Esophagus (tissue), 2 donors: ENCODE results near the gene ADAMTS19. TPM values are rescaled to one million over a fixed set of nuclear protein-coding genes. Genes with fewer than 3 reads are reported as not detected.

Source experiments
- H3K27ac ChIP-seq, 2 donors: one replicate each; pipeline ENCODE4 v1.5.1; 2013; ENCODE audit warnings: low read depth in 2 of 2, mild to moderate bottlenecking in 2 of 2, inconsistent platforms in 1 of 2, low read length in 1 of 2, moderate library complexity in 1 of 2
- H3K27me3 ChIP-seq, 2 donors: one replicate each; pipeline ENCODE4 v1.6.1; 2013; ENCODE audit warnings: low read length in 2 of 2, control low read depth in 1 of 2, mild to moderate bottlenecking in 1 of 2; ENCODE audit not compliant: insufficient read depth in 2 of 2, control insufficient read depth in 1 of 2
- H3K36me3 ChIP-seq, 2 donors: one replicate each; pipeline ENCODE4 v1.6.1; 2013; ENCODE audit warnings: low read length in 1 of 2; ENCODE audit not compliant: control insufficient read depth in 2 of 2, insufficient read depth in 2 of 2
- H3K4me1 ChIP-seq, 2 donors: one replicate each; pipeline ENCODE4 v1.6.1; 2013; ENCODE audit warnings: low read length in 1 of 2; ENCODE audit not compliant: control insufficient read depth in 2 of 2, insufficient read depth in 2 of 2
- H3K4me3 ChIP-seq, 2 donors: one replicate each; pipeline ENCODE4 v1.5.1; 2013; ENCODE audit warnings: low read length in 2 of 2, mild to moderate bottlenecking in 2 of 2, low read depth in 1 of 2, moderate library complexity in 1 of 2
- H3K9me3 ChIP-seq, 2 donors: one replicate each; pipeline ENCODE4 v1.6.1; 2013; ENCODE audit warnings: mild to moderate bottlenecking in 2 of 2, low read depth in 1 of 2, low read length in 1 of 2, moderate library complexity in 1 of 2; ENCODE audit not compliant: control insufficient read depth in 2 of 2, insufficient read depth in 1 of 2
- WGBS, 2 donors: extraction: QIAGEN DNeasy Blood & Tissue Kit; methylation state at CpG; one replicate each; pipeline ENCODE4 v1.1.7; 2013; 5-methylcytosine and 5-hydroxymethylcytosine counted together
- polyA plus RNA-seq, 2 donors: library from polyadenylated mRNA; stranded (reverse); fragments of 200-250 nt; gene quantifications; one replicate each; pipeline ENCODE4 v1.2.3, GENCODE V29; 2013
- donor health status: healthy with polysubstance abuse.
- donor health status: Bipolar disorder and iron deficiency.

The ADAMTS19 gene
- polyA plus RNA-seq, 2 donors, result 0.02 to 0.07 TPM

GRCh38 chr5:129653057-129653375 is 192.9 kb downstream of the ADAMTS19 start:
- no peaks in the 10 kb centered on the region for H3K36me3 ChIP-seq
- 13 to 19% methylated on average over 2 of the region's 2 CpGs for WGBS, 2 donors

GRCh38 chr5:129653442-129653841 is 193.3 kb downstream of the ADAMTS19 start:
- Histone ChIP-seq H3K4me3 (no peak overlapping the region), H3K36me3 (no peaks in the 10 kb centered on the region), H3K9me3 (no peaks in the 10 kb centered on the region), H3K27ac (no peak overlapping the region), H3K4me1 (no peaks in the 10 kb centered on the region), H3K27me3 (no peaks in the 10 kb centered on the region)
- 88 to 92% methylated on average over 4 of the region's 4 CpGs for WGBS, 2 donors

More at GRCh38 chr5:129653057-129653375, 192.9 kb downstream of the ADAMTS19 start:
- H3K27me3 ChIP-seq, result no peaks in the 10 kb centered on the region
- no peaks in the 10 kb centered on the region for H3K4me1 ChIP-seq
- no peaks in the 10 kb centered on the region for H3K9me3 ChIP-seq
- H3K27ac ChIP-seq, result no peak overlapping the region
- H3K4me3 ChIP-seq, result no peak overlapping the region

- H3K27me3 ChIP-seq, result no peaks in the 10 kb centered on the region
- 69 to 74% methylated on average over 2 of the region's 2 CpGs for WGBS, 2 donors
- no peaks in the 10 kb centered on the region for H3K9me3 ChIP-seq
- no peaks in the 10 kb centered on the region for H3K36me3 ChIP-seq
- no peak overlapping the region for H3K27ac ChIP-seq
- H3K4me1 ChIP-seq, result no peaks in the 10 kb centered on the region
- no peak overlapping the region for H3K4me3 ChIP-seq
Measured at GRCh38 chr5:129656952-129657351, 196.9 kb downstream of the ADAMTS19 start.

GRCh38 chr5:129658801-129659200 is 198.7 kb downstream of the ADAMTS19 start:
- Histone ChIP-seq H3K27ac (no peak overlapping the region), H3K9me3 (no peaks in the 10 kb centered on the region), H3K4me3 (no peak overlapping the region), H3K4me1 (no peaks in the 10 kb centered on the region), H3K36me3 (no peaks in the 10 kb centered on the region), H3K27me3 (no peaks in the 10 kb centered on the region)
- 66 to 81% methylated on average over 1 of the region's 1 CpG for WGBS, 2 donors

GRCh38 chr5:129661366-129662035 is 201.4 kb downstream of the ADAMTS19 start:
- Histone ChIP-seq H3K9me3 (no peaks in the 10 kb centered on the region), H3K36me3 (no peaks in the 10 kb centered on the region), H3K27me3 (no peaks in the 10 kb centered on the region), H3K4me1 (no peaks in the 10 kb centered on the region), H3K27ac (no peak overlapping the region), H3K4me3 (no peak overlapping the region)
- WGBS, 2 donors, result 81 to 83% methylated on average over 6 of the region's 6 CpGs

GRCh38 chr5:129664336-129664937 is 204.3 kb downstream of the ADAMTS19 start:
- H3K27ac ChIP-seq, result no peak overlapping the region
- no peaks in the 10 kb centered on the region for H3K9me3 ChIP-seq
- 47 to 60% methylated on average over 3 of the region's 3 CpGs for WGBS, 2 donors
- H3K4me3 ChIP-seq, result no peak overlapping the region
- H3K36me3 ChIP-seq, result no peaks in the 10 kb centered on the region
- no peaks in the 10 kb centered on the region for H3K4me1 ChIP-seq
- no peaks in the 10 kb centered on the region for H3K27me3 ChIP-seq

GRCh38 chr5:129670957-129671500 is 210.9 kb downstream of the ADAMTS19 start:
- Histone ChIP-seq H3K9me3 (no peaks in the 10 kb centered on the region), H3K27ac (no peak overlapping the region), H3K4me3 (no peak overlapping the region), H3K36me3 (no peaks in the 10 kb centered on the region), H3K27me3 (no peaks in the 10 kb centered on the region), H3K4me1 (no peaks in the 10 kb centered on the region)
- WGBS, 2 donors, result 53 to 54% methylated on average over 2 of the region's 2 CpGs

- Histone ChIP-seq H3K36me3 (no peaks in the 10 kb centered on the region), H3K9me3 (no peaks in the 10 kb centered on the region), H3K27ac (no peak overlapping the region), H3K27me3 (no peaks in the 10 kb centered on the region), H3K4me1 (no peaks in the 10 kb centered on the region), H3K4me3 (no peak overlapping the region)
- 71 to 85% methylated on average over 2 of the region's 2 CpGs for WGBS, 2 donors
Measured at GRCh38 chr5:129672006-129672405, 211.9 kb downstream of the ADAMTS19 start.

GRCh38 chr5:129679671-129680070 is 219.6 kb downstream of the ADAMTS19 start:
- no peaks in the 10 kb centered on the region for H3K9me3 ChIP-seq
- WGBS, 2 donors, result 23 to 43% methylated on average over 3 of the region's 3 CpGs
- no peak overlapping the region for H3K27ac ChIP-seq
- no peaks in the 10 kb centered on the region for H3K4me1 ChIP-seq
- H3K4me3 ChIP-seq, result no peak overlapping the region
- H3K27me3 ChIP-seq, result no peaks in the 10 kb centered on the region
- no peaks in the 10 kb centered on the region for H3K36me3 ChIP-seq

- Histone ChIP-seq H3K4me3 (no peak overlapping the region), H3K27ac (no peak overlapping the region), H3K36me3 (no peaks in the 10 kb centered on the region), H3K27me3 (no peaks in the 10 kb centered on the region), H3K4me1 (no peaks in the 10 kb centered on the region), H3K9me3 (no peaks in the 10 kb centered on the region)
- WGBS, 2 donors, result 80 to 83% methylated on average over 3 of the region's 3 CpGs
Measured at GRCh38 chr5:129687941-129688340, 227.8 kb downstream of the ADAMTS19 start.
